Fibroblast of the aortic adventitia (primary cell): ENCODE data around the gene SPRED2. TPM values are rescaled to one million over a fixed set of nuclear protein-coding genes. Genes with fewer than 3 reads are reported as not detected.
A peak's percentile ranks its signal among the peaks of the same experiment; 100 is the strongest.

Experiments
- DNase-seq: peaks from one replicate; pipeline ENCODE4 v3.0.0-alpha.2; 2010; ENCODE audit warnings: low read depth
- H3K4me3 ChIP-seq: 2 replicates; pipeline ENCODE4 v1.5.1; 2011; ENCODE audit warnings: low read depth, mild to moderate bottlenecking, control low read depth, low read length, moderate library complexity
- total RNA-seq: library from RNA; depleted of rRNA; stranded (reverse); fragments of >200 nt; gene quantifications from 2 replicates; pipeline ENCODE4 v1.2.3, GENCODE V29; 2012; ENCODE audit warnings: low replicate concordance
- TF ChIP-seq, protein P1 (sequence below): IDR thresholded peaks from 2 replicates; pipeline ENCODE4 v1.5.1; 2011; ENCODE audit warnings: mild to moderate bottlenecking, low read length, control low read depth, inconsistent platforms; ENCODE audit not compliant: insufficient read depth

SPRED2 gene
- total RNA-seq, 1 donor: 20.6 TPM

DNA sequence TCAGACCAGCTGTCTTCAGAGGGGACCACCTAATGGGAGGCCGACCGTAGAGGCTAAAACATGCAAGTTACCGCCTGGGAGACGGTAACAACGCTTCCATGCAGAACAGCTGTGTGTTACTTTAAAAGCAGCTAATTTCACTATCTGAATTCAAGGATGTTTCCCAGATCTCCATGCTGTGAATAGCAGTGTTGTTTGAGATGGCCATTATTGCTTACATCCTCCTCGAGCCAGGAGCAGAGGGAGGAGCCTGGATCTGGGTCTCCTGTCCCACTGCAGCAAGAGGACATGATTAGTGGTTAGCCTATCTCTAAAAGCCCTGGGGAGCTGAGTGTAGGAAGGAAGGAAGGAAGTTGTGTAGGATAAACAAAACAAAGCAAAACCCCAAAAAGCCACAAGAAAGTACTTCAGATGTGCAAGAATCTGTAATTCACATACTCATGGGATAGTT is 153.8 kb downstream of the SPRED2 start:
- peak; percentile 28 for DNase-seq
- TF ChIP-seq, protein P1, sequence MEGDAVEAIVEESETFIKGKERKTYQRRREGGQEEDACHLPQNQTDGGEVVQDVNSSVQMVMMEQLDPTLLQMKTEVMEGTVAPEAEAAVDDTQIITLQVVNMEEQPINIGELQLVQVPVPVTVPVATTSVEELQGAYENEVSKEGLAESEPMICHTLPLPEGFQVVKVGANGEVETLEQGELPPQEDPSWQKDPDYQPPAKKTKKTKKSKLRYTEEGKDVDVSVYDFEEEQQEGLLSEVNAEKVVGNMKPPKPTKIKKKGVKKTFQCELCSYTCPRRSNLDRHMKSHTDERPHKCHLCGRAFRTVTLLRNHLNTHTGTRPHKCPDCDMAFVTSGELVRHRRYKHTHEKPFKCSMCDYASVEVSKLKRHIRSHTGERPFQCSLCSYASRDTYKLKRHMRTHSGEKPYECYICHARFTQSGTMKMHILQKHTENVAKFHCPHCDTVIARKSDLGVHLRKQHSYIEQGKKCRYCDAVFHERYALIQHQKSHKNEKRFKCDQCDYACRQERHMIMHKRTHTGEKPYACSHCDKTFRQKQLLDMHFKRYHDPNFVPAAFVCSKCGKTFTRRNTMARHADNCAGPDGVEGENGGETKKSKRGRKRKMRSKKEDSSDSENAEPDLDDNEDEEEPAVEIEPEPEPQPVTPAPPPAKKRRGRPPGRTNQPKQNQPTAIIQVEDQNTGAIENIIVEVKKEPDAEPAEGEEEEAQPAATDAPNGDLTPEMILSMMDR: no peak
- H3K4me3 ChIP-seq: no peak overlapping the region

DNA sequence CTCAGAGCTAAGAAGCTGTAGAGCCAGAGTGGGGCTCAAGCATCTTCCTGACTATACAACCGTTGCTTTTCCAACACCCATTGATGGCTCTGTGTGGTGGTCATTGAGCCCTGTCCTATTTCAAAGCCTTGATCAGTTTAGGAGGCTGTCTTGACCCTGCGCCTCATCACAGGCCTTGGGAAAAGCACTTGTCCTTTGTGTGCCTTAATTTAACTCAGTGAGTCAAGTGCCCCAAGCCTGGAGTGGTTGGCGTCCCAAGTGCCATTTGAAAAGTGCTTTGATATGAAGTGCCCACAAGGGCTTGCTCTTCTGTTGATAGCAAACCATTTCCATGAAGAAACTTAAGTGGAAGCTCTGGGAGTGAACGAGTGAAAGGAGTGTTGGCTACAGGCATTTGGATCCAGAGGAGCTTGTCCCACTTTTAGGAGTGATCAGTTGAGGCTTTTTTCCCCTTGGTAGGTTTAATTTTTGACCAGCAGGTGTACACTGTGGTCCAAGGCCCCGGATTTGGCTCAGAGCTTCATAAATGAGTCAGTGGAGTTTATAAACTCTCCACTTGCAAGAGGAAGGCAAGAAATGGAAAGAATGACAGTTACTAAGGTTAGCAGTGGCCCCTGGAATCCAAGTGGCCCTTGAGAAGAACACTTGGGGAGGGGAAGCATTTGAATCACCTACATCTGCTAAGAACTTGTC is 154.5 kb downstream of the SPRED2 start:
- no peak for DNase-seq
- TF ChIP-seq, protein P1: peak; percentile 17
- no peak overlapping the region for H3K4me3 ChIP-seq

DNA sequence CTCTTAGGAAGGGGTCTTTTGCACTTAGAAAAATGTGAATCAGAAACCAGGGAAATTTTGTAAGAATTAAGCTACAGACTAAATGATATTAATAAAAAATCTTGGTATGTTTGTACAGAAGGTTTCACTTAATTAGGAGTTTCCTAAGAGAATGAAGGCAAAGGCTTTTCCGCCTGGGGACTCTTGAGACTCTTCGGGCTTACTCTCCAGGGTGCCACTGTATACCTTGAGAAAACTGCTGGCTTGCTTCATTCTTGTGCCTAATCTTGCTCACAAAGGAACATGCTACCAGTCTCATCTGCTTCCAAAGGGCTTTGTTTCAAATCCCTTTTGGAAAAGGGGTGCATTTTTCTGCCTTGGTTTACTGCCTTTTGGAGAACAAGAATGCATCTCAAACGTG is 155.3 kb downstream of the SPRED2 start:
- no peak overlapping the region for H3K4me3 ChIP-seq
- TF ChIP-seq, protein P1: no peak
- no peak for DNase-seq

DNA sequence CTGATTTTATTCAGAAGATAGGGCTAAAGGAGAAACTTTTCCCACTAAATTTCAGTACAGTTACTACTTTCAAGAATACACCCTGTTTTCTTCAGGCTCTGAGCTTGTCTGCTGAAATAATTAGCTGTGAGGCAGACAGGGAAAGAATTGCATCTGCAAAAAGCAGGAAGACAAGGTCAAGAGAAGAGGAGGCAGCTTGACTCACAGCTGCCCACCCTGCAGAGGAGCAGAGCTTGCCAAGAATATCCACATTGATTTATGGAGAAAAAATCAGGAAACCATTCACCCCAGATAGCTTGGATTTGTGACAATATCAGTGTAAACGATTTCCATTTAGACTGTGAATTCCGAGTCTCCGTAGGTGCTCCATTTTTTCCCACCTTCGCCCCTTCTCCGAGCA is 155.8 kb downstream of the SPRED2 start:
- DNase-seq: no peak
- TF ChIP-seq, protein P1: no peak
- H3K4me3 ChIP-seq: no peak overlapping the region

DNA sequence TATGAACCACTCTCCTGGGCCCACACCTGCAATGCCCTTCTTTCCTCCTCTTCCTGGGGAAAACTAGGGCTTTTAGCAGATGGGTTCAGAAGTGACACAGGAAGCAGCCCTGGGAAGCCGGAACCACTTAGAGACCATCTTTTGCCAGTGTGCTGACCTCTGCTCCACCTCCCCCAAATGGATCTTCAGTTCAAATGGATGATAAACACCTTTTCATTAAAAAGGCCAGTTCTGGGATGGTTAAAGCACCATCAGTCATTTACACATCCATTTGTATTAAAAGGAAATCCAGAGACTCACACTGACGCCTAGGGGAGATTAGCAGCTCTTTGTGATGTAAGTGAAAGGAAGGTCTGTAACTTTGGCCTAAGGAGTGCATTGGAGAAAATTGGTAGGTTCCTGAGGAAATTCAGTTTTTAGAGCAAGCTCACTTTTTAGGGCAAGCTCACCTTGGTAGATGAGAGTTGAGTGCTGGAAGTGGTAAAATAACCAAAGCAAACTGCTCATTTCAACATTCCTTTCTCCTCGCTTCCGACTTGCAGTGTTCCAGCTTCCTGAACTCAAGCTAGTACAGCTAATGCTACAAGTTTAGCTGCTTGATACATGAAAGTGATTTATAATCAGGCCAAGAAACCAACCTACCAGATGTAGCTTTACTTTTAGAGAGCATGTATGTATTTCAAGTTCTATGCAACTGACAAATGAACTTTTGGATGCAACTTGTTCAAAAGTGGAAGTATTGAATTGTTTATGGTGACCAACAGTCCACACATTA is 157.1 kb downstream of the SPRED2 start:
- no peak for DNase-seq
- H3K4me3 ChIP-seq: no peak overlapping the region
- TF ChIP-seq, protein P1: no peak

DNA sequence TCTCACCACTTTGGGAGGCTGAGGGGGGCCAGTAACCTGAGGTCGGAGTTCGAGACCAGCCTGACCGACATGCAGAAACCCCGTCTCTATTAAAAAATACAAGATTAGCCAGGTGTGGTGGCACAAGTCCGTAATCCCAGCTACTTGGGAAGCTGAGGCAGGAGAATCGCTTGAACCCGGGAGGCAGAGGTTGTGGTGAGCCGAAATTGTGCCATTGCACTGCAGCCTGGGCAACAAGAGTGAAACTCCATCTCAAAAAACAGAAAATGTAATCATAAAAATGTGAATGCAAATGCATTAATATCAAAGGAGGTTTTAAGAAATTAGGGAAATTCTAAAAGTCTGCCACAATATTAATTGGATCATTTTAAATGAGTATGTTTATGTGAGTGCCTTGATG is 159.1 kb downstream of the SPRED2 start:
- no peak overlapping the region for H3K4me3 ChIP-seq
- DNase-seq: no peak
- TF ChIP-seq, protein P1: no peak
